ENCODE measurements around the gene CRISPLD2.

The CRISPLD2 gene

GRCh38 chr16:84807776-84808175 lies 12.0 kb upstream of the CRISPLD2 start:
- no peak overlapping the region for H2AFZ ChIP-seq (ENCODE audit: low read length)
- no peaks in the 10 kb centered on the region for H3K4me1 ChIP-seq (ENCODE audit: low read length)
- no peak overlapping the region for H3K4me3 ChIP-seq (ENCODE audit: low read length)
- H3K4me2 ChIP-seq (ENCODE audit: low read depth, low read length): no peak overlapping the region
- H3K36me3 ChIP-seq (replicated peaks; ENCODE audit: insufficient read depth, low read length): no peaks in the 10 kb centered on the region
- no peaks in the 10 kb centered on the region for H3K9me3 ChIP-seq (replicated peaks; ENCODE audit: insufficient read depth, low read length)
- TF ChIP-seq EZH2 (optimal IDR thresholded peaks at IDR 0.05; ENCODE audit: low read depth, low read length) (no peak), EZH2phosphoT487 (IDR thresholded peaks at IDR 0.05; ENCODE audit: low read length) (no peak), CTCF (IDR thresholded peaks at IDR 0.05; ENCODE audit: low read length) (no peak)
- H3K9me2 ChIP-seq (replicated peaks; ENCODE audit: insufficient read depth, low read length): no peaks in the 10 kb centered on the region
- H3K27me3 ChIP-seq (replicated peaks; ENCODE audit: insufficient read depth, low read length): peaks cover 45% of the 10 kb centered on the region
- no peak overlapping the region for H3K27ac ChIP-seq (ENCODE audit: low read length)
- no peak overlapping the region for H3K9ac ChIP-seq (ENCODE audit: low read length)
- H4K20me1 ChIP-seq (ENCODE audit: insufficient read depth, low read length): no peaks in the 10 kb centered on the region
- no peak for DNase-seq
- no peaks in the 10 kb centered on the region for H3K79me2 ChIP-seq (ENCODE audit: low read length)
- H3F3A ChIP-seq (ENCODE audit: insufficient read depth, low read length): no peaks in the 10 kb centered on the region

- Histone ChIP-seq H3K79me2 (ENCODE audit: low read length) (no peaks in the 10 kb centered on the region), H4K20me1 (ENCODE audit: insufficient read depth, low read length) (no peaks in the 10 kb centered on the region), H3K9ac (ENCODE audit: low read length) (no peak overlapping the region), H3K27me3 (replicated peaks; ENCODE audit: insufficient read depth, low read length) (peaks cover 50% of the 10 kb centered on the region), H3K36me3 (replicated peaks; ENCODE audit: insufficient read depth, low read length) (no peaks in the 10 kb centered on the region), H3K27ac (ENCODE audit: low read length) (no peak overlapping the region), H3F3A (ENCODE audit: insufficient read depth, low read length) (no peaks in the 10 kb centered on the region), H3K4me1 (ENCODE audit: low read length) (no peaks in the 10 kb centered on the region), H3K4me2 (ENCODE audit: low read depth, low read length) (no peak overlapping the region), H2AFZ (ENCODE audit: low read length) (no peak overlapping the region), H3K9me2 (replicated peaks; ENCODE audit: insufficient read depth, low read length) (no peaks in the 10 kb centered on the region), H3K4me3 (ENCODE audit: low read length) (no peak overlapping the region), H3K9me3 (replicated peaks; ENCODE audit: insufficient read depth, low read length) (no peaks in the 10 kb centered on the region)
- DNase-seq: no peak
- TF ChIP-seq EZH2 (optimal IDR thresholded peaks at IDR 0.05; ENCODE audit: low read depth, low read length) (no peak), EZH2phosphoT487 (IDR thresholded peaks at IDR 0.05; ENCODE audit: low read length) (no peak), CTCF (IDR thresholded peaks at IDR 0.05; ENCODE audit: low read length) (no peak)
Measured at GRCh38 chr16:84808826-84809225, 11.0 kb upstream of the CRISPLD2 start.

DNA sequence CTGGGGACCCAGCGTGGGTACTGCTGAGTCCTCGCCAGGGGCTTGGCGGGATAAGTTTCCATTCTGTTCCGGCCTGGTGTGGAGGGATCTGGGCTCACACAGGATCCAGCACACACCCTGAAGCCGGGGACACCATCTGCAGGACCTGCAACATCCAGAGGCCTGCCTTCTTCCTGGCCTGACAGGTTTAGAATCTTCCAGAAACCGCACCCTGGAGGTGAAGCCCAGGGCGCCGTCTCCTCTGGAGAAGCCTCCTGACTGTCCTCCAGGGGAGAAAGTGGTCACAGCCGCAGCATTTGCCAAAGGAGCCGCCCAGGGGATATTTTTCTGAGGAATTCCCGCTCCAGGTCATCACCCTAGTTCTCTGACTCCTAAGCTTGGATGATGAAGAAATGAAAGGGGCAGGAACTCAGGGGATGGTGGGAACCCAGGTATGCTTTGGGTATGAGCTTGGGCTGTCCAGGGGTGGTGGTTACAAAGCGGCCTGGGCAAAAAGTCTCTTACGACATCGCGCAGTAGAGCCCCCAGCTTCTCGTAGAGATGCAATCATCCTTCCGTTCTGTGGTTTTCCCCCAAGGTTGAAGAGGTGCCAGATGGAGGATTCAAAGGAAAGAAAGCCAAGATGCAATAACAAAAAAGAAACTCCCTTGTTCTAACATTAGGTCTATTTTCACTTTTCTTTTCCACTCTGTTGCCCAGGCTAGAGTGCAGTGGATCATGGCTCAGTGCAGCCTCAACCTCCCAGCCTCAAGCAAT lies 9.1 kb upstream of the CRISPLD2 start:
- H3K79me2 ChIP-seq (ENCODE audit: low read length): no peaks in the 10 kb centered on the region
- H3K9me3 ChIP-seq (replicated peaks; ENCODE audit: insufficient read depth, low read length): no peaks in the 10 kb centered on the region
- H3K4me2 ChIP-seq (ENCODE audit: low read depth, low read length): peak overlapping the region; percentile 45; the same call in 1 of the 2 replicates
- H3K4me1 ChIP-seq (ENCODE audit: low read length): no peaks in the 10 kb centered on the region
- no peaks in the 10 kb centered on the region for H3F3A ChIP-seq (ENCODE audit: insufficient read depth, low read length)
- peak; percentile 18 for DNase-seq
- TF ChIP-seq EZH2phosphoT487 (IDR thresholded peaks at IDR 0.05; ENCODE audit: low read length): no peak
- TF ChIP-seq CTCF (IDR thresholded peaks at IDR 0.05; ENCODE audit: low read length): no peak
- TF ChIP-seq EZH2 (optimal IDR thresholded peaks at IDR 0.05; ENCODE audit: low read depth, low read length): no peak
- H2AFZ ChIP-seq (ENCODE audit: low read length): no peak overlapping the region
- H3K27ac ChIP-seq (ENCODE audit: low read length): no peak overlapping the region
- peaks cover 62% of the 10 kb centered on the region for H3K27me3 ChIP-seq (replicated peaks; ENCODE audit: insufficient read depth, low read length)
- H3K9ac ChIP-seq (ENCODE audit: low read length): no peak overlapping the region
- no peak overlapping the region for H3K4me3 ChIP-seq (ENCODE audit: low read length)
- H4K20me1 ChIP-seq (ENCODE audit: insufficient read depth, low read length): no peaks in the 10 kb centered on the region
- H3K36me3 ChIP-seq (replicated peaks; ENCODE audit: insufficient read depth, low read length): no peaks in the 10 kb centered on the region
- H3K9me2 ChIP-seq (replicated peaks; ENCODE audit: insufficient read depth, low read length): no peaks in the 10 kb centered on the region
